GM19395 (cell line): Measurements from ENCODE around the gene CDH4.

ENCODE experiments used
- ATAC-seq: cut with Tn5 transposase; IDR thresholded peaks from one replicate; pipeline ENCODE4 v1.9.1; 2021; ENCODE audit warnings: mild to moderate bottlenecking, moderate library complexity; ENCODE audit not compliant: unreplicated experiment

The CDH4 gene

DNA sequence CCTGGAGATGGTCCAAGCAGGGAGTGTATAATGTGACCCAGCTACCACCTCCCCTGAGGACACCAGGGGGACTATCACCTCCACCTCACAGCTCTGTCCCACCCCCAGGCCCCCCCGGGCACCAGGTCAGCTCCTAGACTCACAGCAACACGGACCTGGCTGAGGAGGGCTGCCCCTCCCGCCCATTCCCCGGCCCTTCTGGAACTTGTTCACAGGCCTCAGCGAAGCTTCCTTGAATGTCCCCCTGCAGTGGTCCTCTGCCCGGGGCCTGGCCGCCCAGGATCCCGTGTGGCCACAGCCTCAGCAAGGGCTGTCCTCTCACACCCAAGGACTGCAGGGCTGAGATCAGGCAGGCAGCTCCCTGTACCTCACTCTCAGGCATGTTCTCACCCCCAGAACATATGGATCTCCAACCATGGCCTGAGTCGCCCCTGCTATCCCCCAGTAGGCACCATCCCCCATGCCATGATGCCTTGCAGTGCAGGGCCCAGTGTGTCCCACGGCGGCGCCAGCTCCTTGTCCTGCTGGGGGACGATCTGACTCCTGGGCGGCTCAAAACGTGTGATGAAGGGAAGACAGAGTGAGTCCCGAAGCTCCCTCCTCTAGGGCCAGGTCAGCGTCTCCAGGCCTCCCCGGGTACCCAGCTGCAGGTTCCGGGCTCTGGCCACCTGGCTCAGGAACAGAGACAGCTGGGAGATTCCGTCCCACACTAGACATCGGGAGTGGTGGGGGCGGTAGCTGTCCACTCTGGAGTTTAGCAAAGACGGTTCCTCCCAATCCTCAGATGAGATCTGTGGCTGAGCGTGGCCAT is 655.2 kb downstream of the CDH4 start:
- no peak for ATAC-seq

- ATAC-seq = no peak
These were observed 656.3 kb downstream of the CDH4 start for GRCh38 chr20:61908057-61909026.

GRCh38 chr20:61909028-61909427 is 657.0 kb downstream of the CDH4 start:
- ATAC-seq = no peak

- no peak for ATAC-seq
These were observed 657.8 kb downstream of the CDH4 start for GRCh38 chr20:61909821-61910220.

GRCh38 chr20:61911824-61912223 is 659.8 kb downstream of the CDH4 start:
- ATAC-seq = no peak

GRCh38 chr20:61912665-61913422 is 660.8 kb downstream of the CDH4 start:
- ATAC-seq = peak; percentile 78

DNA sequence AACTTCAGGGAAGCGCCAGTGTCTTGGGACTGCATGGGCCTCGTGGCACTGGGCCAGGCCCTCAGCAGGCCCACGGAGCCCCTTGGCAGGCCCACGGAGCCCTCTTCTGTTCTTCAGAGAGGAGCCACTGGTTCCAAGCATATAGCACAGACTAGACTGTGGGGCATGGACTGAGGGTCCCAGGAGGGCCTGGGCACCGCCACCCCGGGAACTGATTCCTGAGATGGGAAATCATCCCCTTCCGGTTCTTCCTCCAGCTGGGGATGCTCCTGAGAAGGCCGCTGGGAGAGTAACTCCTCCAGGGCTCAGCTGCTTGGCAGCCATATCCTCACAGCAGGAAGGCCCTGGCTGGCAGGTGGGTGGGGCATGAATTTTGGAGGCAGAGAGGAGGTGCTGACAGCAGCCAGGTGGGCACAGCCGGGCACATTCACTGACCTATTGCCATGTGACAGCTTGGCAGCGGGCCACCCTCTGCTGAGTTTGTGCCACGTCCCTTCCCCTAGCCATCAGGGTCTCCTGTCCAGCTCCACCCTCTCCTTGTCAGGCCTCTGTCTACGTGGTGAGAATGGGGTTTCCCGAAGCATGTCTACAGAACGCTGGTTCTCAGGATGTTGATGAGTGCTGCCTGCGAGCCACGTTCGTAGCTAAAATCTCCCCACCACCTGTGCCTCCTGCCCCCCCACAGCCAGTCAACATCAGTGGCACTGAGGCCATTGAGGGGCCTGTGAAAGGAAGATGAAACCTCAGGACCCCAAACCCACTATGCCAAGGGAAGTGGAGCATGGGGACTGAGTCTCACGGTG is 661.6 kb downstream of the CDH4 start:
- ATAC-seq = no peak

- ATAC-seq = no peak
These were observed 663.0 kb downstream of the CDH4 start for GRCh38 chr20:61915101-61915500.

DNA sequence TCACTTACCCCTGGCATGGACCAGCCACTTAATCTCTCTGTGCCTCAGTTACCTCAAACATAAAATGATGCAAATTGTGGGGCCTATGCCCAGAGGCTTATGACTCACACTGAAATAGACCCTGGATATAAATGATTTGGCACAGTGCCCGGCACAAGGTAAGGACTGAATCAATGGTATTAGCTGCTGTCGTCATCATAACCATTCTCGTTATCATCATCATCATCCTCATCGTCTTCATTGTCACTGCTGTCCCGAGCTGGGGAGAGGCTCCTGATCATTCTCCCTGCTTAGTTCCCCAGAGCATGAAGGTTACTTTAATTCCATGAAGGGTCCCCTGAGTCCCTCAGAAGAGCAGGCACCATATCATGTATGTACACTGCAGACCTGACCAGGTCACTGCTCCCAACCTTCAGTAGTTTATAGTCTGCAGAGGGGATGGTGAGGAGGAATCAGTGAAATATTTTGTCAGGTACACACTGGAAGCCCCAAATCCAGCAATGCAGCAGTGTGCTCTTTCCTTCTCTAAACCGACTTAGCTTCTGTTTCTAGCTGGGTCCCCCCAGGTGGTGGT is 664.3 kb downstream of the CDH4 start:
- no peak for ATAC-seq

- no peak for ATAC-seq
These were observed 665.5 kb downstream of the CDH4 start for GRCh38 chr20:61917474-61918145.

DNA sequence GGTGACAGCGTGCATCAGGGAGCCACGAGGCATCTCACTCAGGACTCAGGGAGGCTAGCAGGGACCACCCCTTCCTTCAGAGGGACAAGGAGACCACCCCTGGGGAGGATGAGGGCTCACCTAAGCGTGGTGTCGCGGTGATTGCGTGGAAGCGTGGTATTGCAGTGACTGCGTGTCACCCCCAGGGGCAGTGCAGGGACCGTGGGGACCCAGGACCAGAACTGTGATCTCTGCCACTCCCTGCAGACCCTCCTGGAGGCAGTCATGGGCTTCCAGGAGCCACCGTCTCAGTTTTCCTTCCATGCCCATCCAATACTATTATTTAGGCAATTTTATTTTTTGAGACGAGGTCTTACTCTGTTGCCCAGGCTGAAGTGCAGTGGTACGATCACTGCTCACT is 666.5 kb downstream of the CDH4 start:
- ATAC-seq = no peak

DNA sequence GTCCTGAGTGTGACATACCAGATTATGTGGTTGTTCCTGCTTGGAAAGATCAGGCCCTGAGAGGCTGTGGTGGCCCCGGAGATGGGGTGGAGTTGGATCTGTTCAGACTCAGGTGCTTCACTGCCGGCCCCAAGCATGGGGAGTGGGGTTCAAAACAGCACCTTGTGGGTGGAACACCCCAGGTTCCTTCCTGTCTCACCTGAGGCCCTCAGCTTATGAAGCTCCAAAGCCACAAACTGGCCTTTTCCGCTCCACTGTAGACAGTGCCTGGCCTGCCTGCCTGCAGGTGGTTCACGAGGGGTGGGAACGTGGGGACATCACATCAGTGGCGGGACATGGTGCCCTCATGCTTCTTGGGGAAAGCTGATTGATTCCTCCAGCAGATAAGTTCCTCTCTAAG is 667.2 kb downstream of the CDH4 start:
- ATAC-seq = no peak

DNA sequence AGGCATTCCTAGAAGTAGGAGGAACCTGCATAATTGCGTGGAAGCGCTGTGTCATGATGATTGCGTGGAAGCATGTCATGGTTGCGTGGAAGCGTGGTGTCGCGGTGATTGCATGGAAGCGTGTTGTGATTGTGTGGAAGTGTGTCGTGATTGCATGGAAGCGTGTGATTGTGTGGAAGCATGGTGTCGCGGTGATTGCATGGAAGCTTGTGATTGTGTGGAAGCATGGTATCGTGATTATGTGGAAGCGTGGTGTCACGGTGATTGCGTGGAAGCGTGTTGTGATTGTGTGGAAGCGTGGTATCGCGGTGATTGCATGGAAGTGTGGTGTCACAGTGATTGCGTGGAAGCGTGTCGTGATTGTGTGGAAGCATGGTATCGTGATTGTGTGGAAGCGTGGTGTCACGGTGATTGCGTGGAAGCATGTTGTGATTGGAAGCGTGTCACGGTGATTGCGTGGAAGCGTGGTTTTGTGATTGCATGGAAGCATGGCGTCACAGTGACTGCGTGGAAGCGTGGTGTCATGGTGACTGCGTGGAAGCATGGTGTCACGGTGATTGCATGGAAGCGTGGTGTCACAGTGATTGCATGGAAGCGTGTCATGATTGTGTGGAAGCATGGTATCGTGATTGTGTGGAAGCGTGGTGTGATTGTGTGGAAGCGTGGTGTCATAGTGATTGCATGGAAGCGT is 667.8 kb downstream of the CDH4 start:
- no peak for ATAC-seq

- no peak for ATAC-seq
These were observed 670.4 kb downstream of the CDH4 start for GRCh38 chr20:61922411-61922810.

DNA sequence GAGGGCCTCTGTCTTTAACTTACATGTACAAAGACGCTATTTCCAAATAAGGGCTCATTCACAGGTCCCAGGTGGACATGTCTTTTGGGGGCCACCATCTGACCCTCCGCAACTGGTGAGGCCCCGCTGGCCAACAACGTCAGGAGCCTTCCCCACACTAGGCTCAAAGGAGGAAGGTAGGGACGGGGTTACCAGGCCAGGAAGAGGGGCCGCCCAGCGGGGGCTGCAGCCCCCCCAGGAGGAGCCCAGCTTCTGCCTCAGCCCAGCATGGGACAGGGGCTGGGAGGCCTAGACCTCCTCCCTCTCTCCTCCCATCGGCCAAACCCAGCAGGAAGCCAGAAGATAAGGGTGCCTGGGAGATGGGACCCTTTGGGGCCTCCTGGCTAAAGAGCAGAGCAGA is 670.9 kb downstream of the CDH4 start:
- ATAC-seq = no peak

DNA sequence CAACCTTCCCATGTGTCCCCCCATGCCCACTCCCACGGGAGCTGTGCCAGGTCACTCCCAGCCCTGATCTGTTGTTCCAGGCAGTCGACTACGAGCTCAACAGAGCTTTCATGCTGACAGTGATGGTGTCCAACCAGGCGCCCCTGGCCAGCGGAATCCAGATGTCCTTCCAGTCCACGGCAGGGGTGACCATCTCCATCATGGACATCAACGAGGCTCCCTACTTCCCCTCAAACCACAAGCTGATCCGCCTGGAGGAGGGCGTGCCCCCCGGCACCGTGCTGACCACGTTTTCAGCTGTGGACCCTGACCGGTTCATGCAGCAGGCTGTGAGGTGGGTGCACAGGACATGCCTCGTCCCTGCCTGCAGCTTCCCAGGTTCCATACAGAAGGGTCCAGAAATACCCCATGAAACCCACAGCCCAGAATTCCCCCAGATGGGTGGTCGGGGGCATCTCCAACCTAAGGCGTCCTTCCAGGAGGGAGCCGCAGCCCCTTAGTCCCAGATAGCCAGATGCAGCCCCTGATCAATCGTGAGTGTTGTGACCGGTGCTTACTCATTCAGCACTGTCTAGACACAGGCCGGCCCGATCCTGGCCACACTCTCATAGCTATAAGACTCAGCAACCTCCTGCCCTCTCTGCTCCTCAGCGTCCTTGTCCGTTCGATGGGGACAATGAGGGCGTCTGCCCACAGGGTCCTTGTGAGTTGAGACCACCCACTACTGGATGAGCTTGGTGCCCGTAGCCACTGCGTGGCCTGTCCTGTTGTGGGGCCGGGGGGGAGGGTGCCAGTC is 671.5 kb downstream of the CDH4 start:
- no peak for ATAC-seq

- no peak for ATAC-seq
These were observed 672.3 kb downstream of the CDH4 start for GRCh38 chr20:61924211-61924857.
